ENCODE results near the gene KLK3. TPM values are rescaled to one million over a fixed set of nuclear protein-coding genes. Genes with fewer than 3 reads are reported as not detected.

Gene KLK3
- total and polyA plus RNA-seq, 2 of the 13 experiments (the other 11 are each of a cell fraction or from before 2014, with no cell fraction given) = not detected

GRCh38 chr19:50850738-50851137 is 4.0 kb upstream of the KLK3 start (continued):
- TF ChIP-seq, protein P1, sequence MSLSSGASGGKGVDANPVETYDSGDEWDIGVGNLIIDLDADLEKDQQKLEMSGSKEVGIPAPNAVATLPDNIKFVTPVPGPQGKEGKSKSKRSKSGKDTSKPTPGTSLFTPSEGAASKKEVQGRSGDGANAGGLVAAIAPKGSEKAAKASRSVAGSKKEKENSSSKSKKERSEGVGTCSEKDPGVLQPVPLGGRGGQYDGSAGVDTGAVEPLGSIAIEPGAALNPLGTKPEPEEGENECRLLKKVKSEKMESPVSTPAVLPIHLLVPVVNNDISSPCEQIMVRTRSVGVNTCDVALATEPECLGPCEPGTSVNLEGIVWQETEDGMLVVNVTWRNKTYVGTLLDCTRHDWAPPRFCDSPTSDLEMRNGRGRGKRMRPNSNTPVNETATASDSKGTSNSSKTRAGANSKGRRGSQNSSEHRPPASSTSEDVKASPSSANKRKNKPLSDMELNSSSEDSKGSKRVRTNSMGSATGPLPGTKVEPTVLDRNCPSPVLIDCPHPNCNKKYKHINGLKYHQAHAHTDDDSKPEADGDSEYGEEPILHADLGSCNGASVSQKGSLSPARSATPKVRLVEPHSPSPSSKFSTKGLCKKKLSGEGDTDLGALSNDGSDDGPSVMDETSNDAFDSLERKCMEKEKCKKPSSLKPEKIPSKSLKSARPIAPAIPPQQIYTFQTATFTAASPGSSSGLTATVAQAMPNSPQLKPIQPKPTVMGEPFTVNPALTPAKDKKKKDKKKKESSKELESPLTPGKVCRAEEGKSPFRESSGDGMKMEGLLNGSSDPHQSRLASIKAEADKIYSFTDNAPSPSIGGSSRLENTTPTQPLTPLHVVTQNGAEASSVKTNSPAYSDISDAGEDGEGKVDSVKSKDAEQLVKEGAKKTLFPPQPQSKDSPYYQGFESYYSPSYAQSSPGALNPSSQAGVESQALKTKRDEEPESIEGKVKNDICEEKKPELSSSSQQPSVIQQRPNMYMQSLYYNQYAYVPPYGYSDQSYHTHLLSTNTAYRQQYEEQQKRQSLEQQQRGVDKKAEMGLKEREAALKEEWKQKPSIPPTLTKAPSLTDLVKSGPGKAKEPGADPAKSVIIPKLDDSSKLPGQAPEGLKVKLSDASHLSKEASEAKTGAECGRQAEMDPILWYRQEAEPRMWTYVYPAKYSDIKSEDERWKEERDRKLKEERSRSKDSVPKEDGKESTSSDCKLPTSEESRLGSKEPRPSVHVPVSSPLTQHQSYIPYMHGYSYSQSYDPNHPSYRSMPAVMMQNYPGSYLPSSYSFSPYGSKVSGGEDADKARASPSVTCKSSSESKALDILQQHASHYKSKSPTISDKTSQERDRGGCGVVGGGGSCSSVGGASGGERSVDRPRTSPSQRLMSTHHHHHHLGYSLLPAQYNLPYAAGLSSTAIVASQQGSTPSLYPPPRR (CRISPR knock-in tag; IDR thresholded peaks at IDR 0.05; ENCODE audit: borderline replicate concordance) = no peak
- TF ChIP-seq, protein P2, sequence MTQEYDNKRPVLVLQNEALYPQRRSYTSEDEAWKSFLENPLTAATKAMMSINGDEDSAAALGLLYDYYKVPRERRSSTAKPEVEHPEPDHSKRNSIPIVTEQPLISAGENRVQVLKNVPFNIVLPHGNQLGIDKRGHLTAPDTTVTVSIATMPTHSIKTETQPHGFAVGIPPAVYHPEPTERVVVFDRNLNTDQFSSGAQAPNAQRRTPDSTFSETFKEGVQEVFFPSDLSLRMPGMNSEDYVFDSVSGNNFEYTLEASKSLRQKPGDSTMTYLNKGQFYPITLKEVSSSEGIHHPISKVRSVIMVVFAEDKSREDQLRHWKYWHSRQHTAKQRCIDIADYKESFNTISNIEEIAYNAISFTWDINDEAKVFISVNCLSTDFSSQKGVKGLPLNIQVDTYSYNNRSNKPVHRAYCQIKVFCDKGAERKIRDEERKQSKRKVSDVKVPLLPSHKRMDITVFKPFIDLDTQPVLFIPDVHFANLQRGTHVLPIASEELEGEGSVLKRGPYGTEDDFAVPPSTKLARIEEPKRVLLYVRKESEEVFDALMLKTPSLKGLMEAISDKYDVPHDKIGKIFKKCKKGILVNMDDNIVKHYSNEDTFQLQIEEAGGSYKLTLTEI (CRISPR knock-in tag; conservative IDR thresholded peaks at IDR 0.05) = no peak
- TF ChIP-seq ZNF614 (CRISPR knock-in tag; IDR thresholded peaks at IDR 0.05; ENCODE audit: borderline replicate concordance) = no peak
- TF ChIP-seq, protein P3, sequence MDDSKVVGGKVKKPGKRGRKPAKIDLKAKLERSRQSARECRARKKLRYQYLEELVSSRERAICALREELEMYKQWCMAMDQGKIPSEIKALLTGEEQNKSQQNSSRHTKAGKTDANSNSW (CRISPR knock-in tag; IDR thresholded peaks at IDR 0.05; ENCODE audit: borderline replicate concordance) = no peak
- no peak for TF ChIP-seq ZMYM4 (CRISPR knock-in tag; IDR thresholded peaks at IDR 0.05)

GRCh38 chr19:50851620-50852019 is 3.1 kb upstream of the KLK3 start:
- in situ Hi-C loops (cut with HindIII; ENCODE audit: extremely low pct_ligation_motif_present, low pct_unique_long_range_greater_than_20kb) (no loop called here), intact Hi-C loops (cut with micrococcal nuclease; ENCODE audit: unreplicated experiment) (no loop called here)
- FAIRE-seq (no peak), ATAC-seq (no peak), DNase-seq (ENCODE audit: low spot score) (no peak)
- Histone ChIP-seq H3K4me3 (replicated peaks in 1 of 3; ENCODE audit: insufficient read depth in 1 of 3, low read depth in 2 of 3, low read length in 3 of 3) (no peak overlapping the region), H3K79me2 (ENCODE audit: insufficient read depth, low read length) (no peaks in the 10 kb centered on the region), H3K9me3 (ENCODE audit: low read length) (no peaks in the 10 kb centered on the region), H3K27ac (ENCODE audit: extremely low read length, insufficient read depth, low read length) (no peak overlapping the region), H3K4me1 (ENCODE audit: insufficient read depth, low read length) (no peaks in the 10 kb centered on the region), H2AFZ (ENCODE audit: low read length) (no peak overlapping the region), H3K9ac (ENCODE audit: insufficient read depth, low read depth, low read length) (no peak overlapping the region), H3K4me2 (ENCODE audit: low read depth, low read length) (no peak overlapping the region), H3K36me3 (replicated peaks in 1 of 2; ENCODE audit: control insufficient read depth in 1 of 2, insufficient read depth in 2 of 2, low read length in 2 of 2) (no peaks in the 10 kb centered on the region), H3K27me3 (ENCODE audit: control insufficient read depth in 1 of 2, insufficient read depth in 2 of 2, low read length in 2 of 2) (no peaks in the 10 kb centered on the region; a peak in 1 of 5 replicates), H4K20me1 (ENCODE audit: insufficient read depth, low read length) (no peaks in the 10 kb centered on the region)
- TF ChIP-seq ATF7 (IDR thresholded peaks at IDR 0.05) (peak; percentile 97), ATF7 (CRISPR knock-in tag; IDR thresholded peaks at IDR 0.05) (no peak), NFIC (IDR thresholded peaks at IDR 0.05; ENCODE audit: low read length) (no peak), KDM1A (CRISPR knock-in tag; IDR thresholded peaks at IDR 0.05) (no peak), CREB1 (IDR thresholded peaks at IDR 0.05) (peak; percentile 92), CREB1 (CRISPR knock-in tag; IDR thresholded peaks at IDR 0.05) (no peak), GATAD2A (CRISPR knock-in tag; IDR thresholded peaks at IDR 0.05) (no peak), ZNF850 (CRISPR knock-in tag; conservative IDR thresholded peaks at IDR 0.05) (no peak), SRY (CRISPR knock-in tag; IDR thresholded peaks at IDR 0.05) (no peak)
- BruUV-seq (replicated peaks) = no TSS peak
- whole genome bisulfite sequencing (ENCODE audit: low lambda C conversion rate) = 61% methylated on average over 3 of the region's 4 CpGs
- POLR2A ChIA-PET = no interaction called here
- CTCF ChIA-PET (ENCODE audit: low intra/inter-chr PET ratio, low total read pairs) = no interaction called here

Measured in HepG2 (cell line).